NT2/D1 (cell line): ENCODE results near the gene ANKRD13B.

ENCODE experiments used
- DNase-seq: peaks from one replicate; pipeline ENCODE4 v3.0.0-alpha.2; 2011; ENCODE audit warnings: low read depth, low spot score
- H3K27me3 ChIP-seq: 2 replicates; pipeline ENCODE4 v1.6.0; 2011; ENCODE audit warnings: mild to moderate bottlenecking; ENCODE audit not compliant: insufficient read length, insufficient read depth
- H3K36me3 ChIP-seq: 2 replicates; pipeline ENCODE4 v1.6.1; 2011; ENCODE audit warnings: mild to moderate bottlenecking, low read length, mixed read lengths; ENCODE audit not compliant: insufficient read depth, insufficient read length
- H3K4me1 ChIP-seq: 2 replicates; pipeline ENCODE4 v1.5.1; 2011; ENCODE audit not compliant: insufficient read depth, insufficient read length
- H3K4me3 ChIP-seq: 2 replicates; pipeline ENCODE4 v1.5.1; 2011; ENCODE audit warnings: low read depth; ENCODE audit not compliant: insufficient read length
- H3K9ac ChIP-seq: 2 replicates; pipeline ENCODE4 v1.6.0; 2011; ENCODE audit warnings: low read depth; ENCODE audit not compliant: insufficient read length
- H3K9me3 ChIP-seq: 2 replicates; pipeline ENCODE4 v1.5.1; 2011; ENCODE audit warnings: mild to moderate bottlenecking, low read length; ENCODE audit not compliant: insufficient read depth
- SUZ12 ChIP-seq: IDR thresholded peaks from 2 replicates; pipeline ENCODE4 v1.6.1; 2011; ENCODE audit not compliant: insufficient read length, insufficient read depth; ENCODE audit errors: extremely low read depth
- YY1 ChIP-seq: IDR thresholded peaks from 2 replicates; pipeline ENCODE4 v1.6.1; 2011; ENCODE audit not compliant: insufficient read length, insufficient read depth
- ZNF274 ChIP-seq: IDR thresholded peaks from 2 replicates; pipeline ENCODE4 v1.6.1; 2011; ENCODE audit warnings: mild to moderate bottlenecking, low read depth, low read length

ANKRD13B gene

GRCh38 chr17:29612404-29613280 is 19.7 kb downstream of the ANKRD13B start:
- Histone ChIP-seq H3K36me3 (no peaks in the 10 kb centered on the region), H3K27me3 (peaks cover 39% of the 10 kb centered on the region), H3K9ac (no peak overlapping the region), H3K4me1 (peaks cover 9% of the 10 kb centered on the region), H3K4me3 (no peak overlapping the region), H3K9me3 (peaks cover 18% of the 10 kb centered on the region; the same call in 1 of the 2 replicates)
- no peak for TF ChIP-seq ZNF274
- no peak for TF ChIP-seq YY1
- no peak for TF ChIP-seq SUZ12
- no peak for DNase-seq

- Histone ChIP-seq H3K9ac (peak overlapping the region; percentile 63), H3K4me1 (peaks cover 10% of the 10 kb centered on the region), H3K27me3 (peaks cover 44% of the 10 kb centered on the region), H3K36me3 (no peaks in the 10 kb centered on the region), H3K9me3 (peaks cover 18% of the 10 kb centered on the region; the same call in 1 of the 2 replicates), H3K4me3 (peak overlapping the region; percentile 6)
- TF ChIP-seq ZNF274: no peak
- TF ChIP-seq SUZ12: no peak
- TF ChIP-seq YY1: no peak
- DNase-seq: peak; percentile 71
These were observed 20.5 kb downstream of the ANKRD13B start for GRCh38 chr17:29613352-29613837.

- peaks cover 44% of the 10 kb centered on the region for H3K27me3 ChIP-seq
- peaks cover 18% of the 10 kb centered on the region; the same call in 1 of the 2 replicates for H3K9me3 ChIP-seq
- H3K4me1 ChIP-seq: peaks cover 14% of the 10 kb centered on the region
- no peak for TF ChIP-seq ZNF274
- TF ChIP-seq YY1: no peak
- H3K36me3 ChIP-seq: no peaks in the 10 kb centered on the region
- H3K9ac ChIP-seq: peak overlapping the region; percentile 63
- no peak overlapping the region for H3K4me3 ChIP-seq
- DNase-seq: no peak
These were observed 20.9 kb downstream of the ANKRD13B start for GRCh38 chr17:29613856-29614255.

- Histone ChIP-seq H3K36me3 (no peaks in the 10 kb centered on the region), H3K9ac (no peak overlapping the region), H3K27me3 (peaks cover 48% of the 10 kb centered on the region), H3K9me3 (peaks cover 18% of the 10 kb centered on the region; the same call in 1 of the 2 replicates), H3K4me3 (no peak overlapping the region), H3K4me1 (peaks cover 21% of the 10 kb centered on the region)
- TF ChIP-seq YY1 (no peak), ZNF274 (no peak), SUZ12 (no peak)
- DNase-seq: no peak
These were observed 21.6 kb downstream of the ANKRD13B start for GRCh38 chr17:29614349-29615047.

GRCh38 chr17:29615048-29615385 is 22.1 kb downstream of the ANKRD13B start:
- Histone ChIP-seq H3K36me3 (no peaks in the 10 kb centered on the region), H3K9ac (no peak overlapping the region), H3K4me1 (peaks cover 22% of the 10 kb centered on the region), H3K27me3 (peaks cover 50% of the 10 kb centered on the region), H3K9me3 (peaks cover 18% of the 10 kb centered on the region; the same call in 1 of the 2 replicates), H3K4me3 (peak overlapping the region; percentile 1)
- DNase-seq: no peak
- no peak for TF ChIP-seq YY1
- no peak for TF ChIP-seq ZNF274
- TF ChIP-seq SUZ12: no peak

- Histone ChIP-seq H3K4me1 (peaks cover 22% of the 10 kb centered on the region), H3K4me3 (peak overlapping the region; percentile 29), H3K9me3 (peaks cover 18% of the 10 kb centered on the region; the same call in 1 of the 2 replicates), H3K9ac (peak overlapping the region; percentile 44), H3K27me3 (peaks cover 50% of the 10 kb centered on the region), H3K36me3 (no peaks in the 10 kb centered on the region)
- no peak for TF ChIP-seq YY1
- peak; percentile 55 for DNase-seq
These were observed 22.8 kb downstream of the ANKRD13B start for GRCh38 chr17:29615492-29616299.
